Caco-2 (cell line): Measurements from ENCODE around the gene TRAF3. TPM values are rescaled to one million over a fixed set of nuclear protein-coding genes. Genes with fewer than 3 reads are reported as not detected.

Experiments used
- BruUV-seq: library from RNA; stranded (reverse); fragments of 400-500 nt; replicated peaks from 2 replicates; lab custom pipeline; 2021; lab: Mats Ljungman, UMichigan
- CTCF ChIA-PET: fragments of 300-600 bp; sonication (Branson Sonifier 250); formaldehyde crosslinking; loops from one replicate; lab custom pipeline; 2022; ENCODE audit warnings: antibody characterized with exemption; lab: Charles Lee
- POLR2A ChIA-PET: fragments of 300-600 bp; sonication (Branson Sonifier 250); formaldehyde crosslinking; loops from one replicate; lab custom pipeline; 2022; ENCODE audit warnings: antibody characterized with exemption; lab: Charles Lee
- DNase-seq, 2 experiments: peaks; one replicate each; pipeline versions ENCODE4 v3.0.0 to v3.0.0-alpha.2; 2020 to 2022
- H3K27me3 ChIP-seq: replicated peaks from 2 replicates; pipeline ENCODE4 v1.6.0; 2011; ENCODE audit warnings: low read length; ENCODE audit not compliant: control insufficient read depth, insufficient read depth
- H3K36me3 ChIP-seq: 2 replicates; pipeline ENCODE4 v1.5.1; 2011; ENCODE audit warnings: low read length; ENCODE audit not compliant: control insufficient read depth, insufficient read depth
- H3K4me1 ChIP-seq: fragments of 250-450 bp; sonication (Bioruptor Pico); 2 replicates; pipeline ENCODE4 v1.5.1; 2020; ENCODE audit warnings: mild to moderate bottlenecking
- H3K4me3 ChIP-seq: 2 replicates; pipeline ENCODE4 v1.5.1; 2011; ENCODE audit warnings: low read depth, mild to moderate bottlenecking, control low read depth, low read length
- H3K9me3 ChIP-seq: fragments of 250-450 bp; sonication (Bioruptor Pico); 2 replicates; pipeline ENCODE4 v1.5.1; 2020; ENCODE audit warnings: mild to moderate bottlenecking, moderate library complexity
- H3K27ac Mint-ChIP-seq: one replicate; pipeline ENCODE4 v1.8.0; 2022; ENCODE audit warnings: mixed read lengths; ENCODE audit not compliant: unreplicated experiment
- H3K27me3 Mint-ChIP-seq: one replicate; pipeline ENCODE4 v1.8.0; 2022; ENCODE audit warnings: mixed read lengths; ENCODE audit not compliant: insufficient read depth, unreplicated experiment
- H3K36me3 Mint-ChIP-seq: one replicate; pipeline ENCODE4 v1.8.0; 2022; ENCODE audit warnings: mild to moderate bottlenecking, mixed read lengths; ENCODE audit not compliant: insufficient read depth, unreplicated experiment
- H3K4me1 Mint-ChIP-seq: one replicate; pipeline ENCODE4 v1.8.0; 2022; ENCODE audit warnings: low read depth, mixed read lengths; ENCODE audit not compliant: unreplicated experiment
- H3K4me3 Mint-ChIP-seq: one replicate; pipeline ENCODE4 v1.8.0; 2022; ENCODE audit warnings: mild to moderate bottlenecking, moderate library complexity, mixed read lengths; ENCODE audit not compliant: unreplicated experiment
- H3K9me3 Mint-ChIP-seq: one replicate; pipeline ENCODE4 v1.8.0; 2022; ENCODE audit warnings: mixed read lengths; ENCODE audit not compliant: unreplicated experiment
- CTCF ChIP-seq, 2 experiments: fragments of 200-600 bp in 1 of 2; IDR thresholded peaks; 1 replicate in 1 of 2; 2 replicates in 1 of 2; pipeline versions ENCODE4 v1.5.1 to v1.8.0; 2011 to 2022; ENCODE audit warnings: antibody characterized with exemption in 1 of 2, control low read depth in 1 of 2, inconsistent platforms in 1 of 2, low read depth in 1 of 2, low read length in 1 of 2, mild to moderate bottlenecking in 1 of 2, moderate library complexity in 1 of 2; ENCODE audit not compliant: insufficient read depth in 1 of 2, severe bottlenecking in 1 of 2, unreplicated experiment in 1 of 2
- intact Hi-C: fragments of 100-400 bp; cut with micrococcal nuclease; formaldehyde crosslinking; loops from one replicate; pipeline ENCODE4 v1.10.0; 2022; ENCODE audit not compliant: unreplicated experiment
- total RNA-seq: library from RNA; stranded (reverse); gene quantifications from 2 replicates; pipeline ENCODE4 v1.2.3, GENCODE V29; 2022

Gene TRAF3
- total RNA-seq, 1 experiment from 2014 or later = 16.6 TPM

- Mint-ChIP-seq H3K4me3 (no peak overlapping the region), H3K4me1 (no peaks in the 10 kb centered on the region), H3K27me3 (no peaks in the 10 kb centered on the region), H3K36me3 (peaks cover 50% of the 10 kb centered on the region), H3K9me3 (no peaks in the 10 kb centered on the region), H3K27ac (no peak overlapping the region)
- TF ChIP-seq CTCF (IDR thresholded peaks at IDR 0.05; ENCODE audit: insufficient read depth in 1 of 2, low read depth in 1 of 2, low read length in 1 of 2, severe bottlenecking in 1 of 2, unreplicated experiment in 1 of 2) = no peak
- no peak for DNase-seq
- no TSS peak for BruUV-seq
- intact Hi-C loops = no loop called here
- CTCF ChIA-PET = no interaction called here
- no peaks in the 10 kb centered on the region for H3K27me3 ChIP-seq
- no peaks in the 10 kb centered on the region for H3K4me1 ChIP-seq
- no peak overlapping the region for H3K4me3 ChIP-seq
- peaks cover 4% of the 10 kb centered on the region for H3K36me3 ChIP-seq
- H3K9me3 ChIP-seq = no peaks in the 10 kb centered on the region
- POLR2A ChIA-PET = no interaction called here
These were observed 45.1 kb upstream of the TRAF3 start for GRCh38 chr14:102731871-102732800.

- H3K36me3 ChIP-seq = peaks cover 4% of the 10 kb centered on the region
- no peak overlapping the region for H3K4me3 ChIP-seq
- no peaks in the 10 kb centered on the region for H3K9me3 ChIP-seq
- H3K27me3 ChIP-seq = no peaks in the 10 kb centered on the region
- BruUV-seq = no TSS peak
- no peaks in the 10 kb centered on the region for H3K9me3 Mint-ChIP-seq
- TF ChIP-seq CTCF (IDR thresholded peaks at IDR 0.05; ENCODE audit: insufficient read depth in 1 of 2, low read depth in 1 of 2, low read length in 1 of 2, severe bottlenecking in 1 of 2, unreplicated experiment in 1 of 2) = no peak
- no peak for DNase-seq
- no peaks in the 10 kb centered on the region for H3K27me3 Mint-ChIP-seq
- POLR2A ChIA-PET = no interaction called here
- intact Hi-C loops = no loop called here
- CTCF ChIA-PET = no interaction called here
- H3K27ac Mint-ChIP-seq = peak overlapping the region; percentile 53
- no peak overlapping the region for H3K4me3 Mint-ChIP-seq
- H3K4me1 ChIP-seq = no peaks in the 10 kb centered on the region
- no peaks in the 10 kb centered on the region for H3K4me1 Mint-ChIP-seq
- peaks cover 51% of the 10 kb centered on the region for H3K36me3 Mint-ChIP-seq
These were observed 44.3 kb upstream of the TRAF3 start for GRCh38 chr14:102732924-102733323.

- H3K9me3 ChIP-seq = no peaks in the 10 kb centered on the region
- peaks cover 47% of the 10 kb centered on the region for H3K36me3 Mint-ChIP-seq
- POLR2A ChIA-PET = no interaction called here
- H3K4me3 ChIP-seq = no peak overlapping the region
- TF ChIP-seq CTCF (IDR thresholded peaks at IDR 0.05; ENCODE audit: insufficient read depth in 1 of 2, low read depth in 1 of 2, low read length in 1 of 2, severe bottlenecking in 1 of 2, unreplicated experiment in 1 of 2) = no peak
- no peak overlapping the region for H3K4me3 Mint-ChIP-seq
- H3K27me3 Mint-ChIP-seq = no peaks in the 10 kb centered on the region
- CTCF ChIA-PET = no interaction called here
- DNase-seq = no peak
- H3K4me1 ChIP-seq = no peaks in the 10 kb centered on the region
- no peaks in the 10 kb centered on the region for H3K4me1 Mint-ChIP-seq
- peak overlapping the region; percentile 53 for H3K27ac Mint-ChIP-seq
- no peaks in the 10 kb centered on the region for H3K27me3 ChIP-seq
- no peaks in the 10 kb centered on the region for H3K9me3 Mint-ChIP-seq
- BruUV-seq = no TSS peak
- intact Hi-C loops = no loop called here
- peaks cover under 1% of the 10 kb centered on the region for H3K36me3 ChIP-seq
These were observed 43.9 kb upstream of the TRAF3 start for GRCh38 chr14:102733326-102733725.
